GM21367 (cell line): ENCODE measurements around the gene ZFP3.
"Not testable (repeated sequence)": the region's sequence is repeated elsewhere in the genome, so short reads cannot be mapped to it uniquely, and the experiment has no call there.

Experiments
- ATAC-seq: cut with Tn5 transposase; IDR thresholded peaks from one replicate; pipeline ENCODE4 v1.9.1; 2021; ENCODE audit not compliant: unreplicated experiment

The ZFP3 gene

DNA sequence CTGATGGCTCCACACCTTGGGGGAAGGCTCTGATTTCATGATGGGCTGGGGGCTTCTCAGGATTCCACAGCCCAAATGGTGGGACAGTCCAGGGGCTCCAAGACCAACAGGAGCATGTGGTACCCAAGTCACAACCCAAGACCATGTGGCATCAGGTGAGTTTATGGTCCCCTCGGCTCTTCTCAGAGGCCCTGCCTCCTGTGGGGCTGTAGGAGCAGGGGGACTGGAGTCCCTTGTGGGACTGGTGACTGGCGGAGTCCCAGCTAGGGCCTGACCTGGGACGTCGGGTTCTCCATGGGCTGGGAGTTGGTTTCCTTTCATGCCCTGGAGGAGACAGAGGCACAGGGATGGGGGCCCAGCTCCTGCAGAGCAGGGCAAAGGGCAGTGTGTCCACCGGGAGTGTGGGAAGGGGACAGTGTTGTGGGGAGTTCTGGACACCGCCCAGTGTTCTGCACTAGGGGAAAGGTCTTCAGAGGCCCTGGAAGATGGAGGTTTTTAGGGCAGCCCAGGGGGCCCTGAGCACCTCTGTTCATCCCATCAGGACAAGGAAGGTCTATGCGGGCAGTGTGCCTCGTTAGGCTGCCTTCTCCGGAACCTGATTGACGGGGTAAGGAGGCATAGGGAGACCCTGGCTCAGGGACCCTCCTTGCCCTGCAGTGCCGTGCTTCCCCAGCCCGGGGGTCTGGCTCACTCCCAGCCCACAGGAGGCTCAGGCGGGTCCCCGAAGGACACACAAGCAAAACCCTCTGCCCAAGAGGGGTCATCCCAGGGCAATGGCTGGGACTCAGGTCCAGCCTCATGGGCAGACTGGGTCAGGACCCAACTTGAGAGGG is 58.5 kb downstream of the ZFP3 start:
- ATAC-seq: not testable (repeated sequence)

DNA sequence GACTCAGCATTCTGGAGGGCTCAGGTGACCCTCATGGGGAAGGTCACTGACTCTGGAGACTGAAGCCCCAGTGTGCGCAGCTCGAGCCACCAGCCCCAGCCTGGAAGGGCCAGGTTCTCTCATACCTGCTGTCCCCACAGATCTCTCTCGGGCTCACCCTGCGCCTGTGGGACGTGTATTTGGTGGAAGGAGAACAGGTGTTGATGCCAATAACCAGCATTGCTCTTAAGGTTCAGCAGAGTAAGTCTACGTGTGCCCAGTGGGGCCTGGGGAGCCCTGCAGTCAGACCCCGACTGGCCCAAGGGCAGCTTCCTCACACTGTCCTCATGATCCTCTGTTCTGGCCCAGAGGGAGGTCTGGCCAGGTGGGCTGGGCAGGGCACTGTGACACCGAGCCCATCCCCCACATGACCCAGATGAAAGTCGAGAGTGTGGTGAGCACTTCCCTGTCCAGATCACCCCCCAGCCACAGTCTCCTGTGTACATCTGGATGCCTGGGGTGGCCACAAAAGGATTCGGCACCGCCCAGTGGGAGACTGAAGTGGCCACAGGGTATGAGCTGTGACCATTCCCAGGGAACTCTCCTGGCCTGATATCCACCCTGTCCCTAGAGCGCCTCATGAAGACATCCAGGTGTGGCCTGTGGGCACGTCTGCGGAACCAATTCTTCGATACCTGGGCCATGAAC is 59.4 kb downstream of the ZFP3 start:
- not testable (repeated sequence) for ATAC-seq

DNA sequence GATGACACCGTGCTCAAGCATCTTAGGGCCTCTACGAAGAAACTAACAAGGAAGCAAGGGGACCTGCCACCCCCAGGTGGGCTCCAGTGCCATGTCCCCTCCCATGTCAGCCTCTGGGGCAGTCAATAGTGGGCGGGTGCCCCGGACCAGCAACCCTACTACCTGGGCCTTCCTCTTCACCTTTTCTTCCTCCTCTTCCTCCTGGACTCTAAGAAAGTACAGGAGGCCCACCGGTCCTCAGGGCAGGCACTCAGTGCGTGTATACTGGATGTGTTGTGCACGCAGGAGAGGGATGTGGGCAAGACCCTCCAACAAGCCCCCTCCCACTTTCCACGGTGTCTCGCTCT is 59.9 kb downstream of the ZFP3 start:
- not testable (repeated sequence) for ATAC-seq

DNA sequence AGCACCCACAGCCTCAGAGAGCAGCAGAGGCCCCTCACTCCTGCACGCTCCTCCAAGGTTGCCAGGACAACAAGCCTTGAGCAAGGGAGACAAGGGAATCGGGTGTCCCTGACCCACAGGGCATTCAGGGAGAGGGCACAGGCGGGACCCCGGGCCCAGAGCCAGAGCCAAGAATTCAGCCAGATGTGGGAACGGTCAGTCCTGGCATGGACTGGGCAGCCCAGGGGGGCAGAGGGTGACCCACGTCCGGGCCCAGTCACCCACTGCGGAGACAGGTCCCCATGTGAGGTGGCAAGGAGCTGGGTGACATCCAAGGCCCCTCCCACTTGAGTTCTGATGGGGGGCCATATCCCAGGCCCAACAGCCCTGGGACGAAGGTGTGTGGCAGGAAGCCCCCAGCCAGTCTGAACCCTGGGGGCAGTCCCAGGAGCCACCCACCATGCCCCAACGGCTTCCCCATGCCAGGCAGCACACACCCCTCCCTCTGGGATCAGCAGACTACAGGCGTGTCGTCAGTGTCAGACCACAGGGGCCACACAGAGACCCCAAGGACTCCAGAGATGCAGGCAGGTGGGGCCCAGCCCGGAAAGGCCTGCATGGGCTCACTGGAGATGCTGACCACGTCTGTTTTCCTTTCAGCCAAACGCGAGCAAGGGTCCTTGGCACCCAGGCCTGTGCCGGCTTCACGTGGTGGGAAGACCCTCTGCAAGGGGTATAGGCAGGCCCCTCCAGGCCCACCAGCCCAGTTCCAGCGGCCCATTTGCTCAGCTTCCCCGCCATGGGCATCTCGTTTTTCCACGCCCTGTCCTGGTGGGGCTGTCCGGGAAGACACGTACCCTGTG is 60.6 kb downstream of the ZFP3 start:
- ATAC-seq: no peak

DNA sequence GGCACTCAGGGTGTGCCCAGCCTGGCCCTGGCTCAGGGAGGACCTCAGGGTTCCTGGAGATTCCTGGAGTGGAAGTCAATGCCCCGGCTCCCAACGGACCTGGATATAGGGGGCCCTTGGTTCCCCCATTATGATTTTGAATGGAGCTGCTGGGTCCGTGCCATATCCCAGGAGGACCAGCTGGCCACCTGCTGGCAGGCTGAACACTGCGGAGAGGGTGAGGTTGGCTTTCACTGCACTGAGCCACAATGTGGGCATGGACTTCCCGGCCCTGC is 61.1 kb downstream of the ZFP3 start:
- no peak for ATAC-seq

DNA sequence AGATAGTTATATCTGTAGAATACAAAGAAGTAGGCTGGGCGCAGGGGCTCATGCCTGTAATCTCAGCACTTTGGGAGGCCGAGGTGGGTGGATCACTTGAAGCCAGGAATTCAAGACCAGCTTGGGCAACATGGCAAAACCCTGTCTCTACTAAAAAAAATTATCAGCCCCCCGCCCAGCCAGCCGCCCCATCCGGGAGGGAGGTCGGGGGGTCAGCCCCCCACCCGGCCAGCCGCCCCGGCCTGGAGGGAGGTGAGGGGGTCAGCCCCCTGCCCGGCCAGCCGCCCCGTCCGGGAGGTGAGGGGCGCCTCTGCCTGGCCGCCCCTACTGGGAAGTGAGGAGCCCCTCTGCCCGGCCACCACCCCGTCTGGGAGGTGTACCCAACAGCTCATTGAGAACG is 64.6 kb downstream of the ZFP3 start:
- not testable (repeated sequence) for ATAC-seq
